NCI-H345 (cell line): ENCODE results near the gene ABCB11.
A peak's percentile ranks its signal among the peaks of the same experiment; 100 is the strongest.

ENCODE experiments used
- DNase-seq: peaks from one replicate; lab custom pipeline; 2025; lab: John Stamatoyannopoulos, UW

Gene ABCB11

DNA sequence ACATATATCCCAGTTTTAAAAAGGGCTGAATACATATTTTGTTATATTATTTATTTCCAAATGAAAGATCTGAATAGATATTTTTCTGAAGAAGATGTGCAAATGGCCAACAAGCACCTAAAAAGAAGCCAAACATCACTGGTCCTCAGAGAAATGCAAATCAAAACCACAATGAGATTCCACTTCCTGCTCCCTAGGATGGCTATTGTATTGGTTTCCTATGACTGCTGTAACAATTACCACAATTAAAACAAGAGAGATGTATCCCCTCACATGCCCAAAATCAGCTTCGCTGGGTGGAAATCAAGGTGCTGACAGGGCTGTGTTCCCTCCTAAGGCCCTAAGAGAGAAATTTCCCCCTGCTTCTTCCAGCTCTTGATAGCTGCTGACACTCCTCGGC, 23.2 kb downstream of the ABCB11 start:
- DNase-seq = no peak

DNA sequence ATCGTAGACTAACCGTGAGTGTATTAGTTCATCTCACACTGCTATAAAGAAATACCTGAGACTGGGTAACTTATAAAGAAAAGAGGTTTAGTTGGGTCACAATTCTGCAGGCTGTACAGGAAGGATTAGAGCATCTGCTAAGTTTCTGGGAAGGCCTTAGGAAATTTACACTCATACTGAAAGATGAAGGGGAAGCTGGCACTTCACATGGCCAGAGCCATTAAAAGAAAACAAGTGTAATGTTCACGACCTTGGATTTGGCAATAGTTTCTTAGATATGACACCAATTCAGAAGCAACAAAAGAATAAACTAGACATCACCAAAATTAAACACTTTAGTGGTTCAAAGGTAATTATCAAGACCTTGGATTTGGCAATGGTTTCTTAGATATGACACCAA, 23.8 kb downstream of the ABCB11 start:
- no peak for DNase-seq

DNA sequence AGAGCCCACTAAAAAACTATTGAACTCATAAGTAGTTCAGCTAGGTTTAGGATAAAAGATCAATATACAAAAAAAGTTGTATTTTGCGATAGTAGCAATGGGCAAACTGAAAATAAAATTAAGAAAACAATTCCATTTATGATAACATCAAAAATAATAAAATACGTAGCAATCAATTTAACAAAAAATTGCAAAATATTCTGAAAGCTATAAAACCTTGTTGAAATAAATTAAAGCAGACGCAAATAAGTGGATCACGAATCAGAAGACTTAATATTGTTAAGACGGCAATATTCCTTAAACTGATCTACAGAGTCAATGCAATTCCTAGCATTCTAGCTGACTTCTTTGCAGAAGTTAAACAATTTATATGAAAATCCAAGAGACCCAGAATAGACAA, 24.5 kb downstream of the ABCB11 start:
- DNase-seq = no peak

DNA sequence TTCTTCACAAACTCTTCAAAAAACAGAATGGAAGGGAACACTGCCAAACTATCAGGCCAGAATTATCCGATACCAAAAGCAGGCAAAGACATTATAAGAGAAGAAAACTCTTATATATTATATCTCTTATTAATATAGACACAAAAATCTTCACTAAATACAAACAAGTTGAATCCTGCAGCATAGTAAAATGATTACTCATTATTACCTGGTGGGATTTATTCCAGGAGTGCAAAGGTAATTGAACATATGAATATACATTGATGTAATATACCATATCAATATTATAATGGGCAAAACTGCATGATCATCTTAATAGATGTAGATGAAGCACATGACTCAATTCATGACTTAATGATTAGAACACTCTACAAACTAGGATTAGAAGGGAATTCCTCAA, 25.1 kb downstream of the ABCB11 start:
- DNase-seq = no peak

DNA sequence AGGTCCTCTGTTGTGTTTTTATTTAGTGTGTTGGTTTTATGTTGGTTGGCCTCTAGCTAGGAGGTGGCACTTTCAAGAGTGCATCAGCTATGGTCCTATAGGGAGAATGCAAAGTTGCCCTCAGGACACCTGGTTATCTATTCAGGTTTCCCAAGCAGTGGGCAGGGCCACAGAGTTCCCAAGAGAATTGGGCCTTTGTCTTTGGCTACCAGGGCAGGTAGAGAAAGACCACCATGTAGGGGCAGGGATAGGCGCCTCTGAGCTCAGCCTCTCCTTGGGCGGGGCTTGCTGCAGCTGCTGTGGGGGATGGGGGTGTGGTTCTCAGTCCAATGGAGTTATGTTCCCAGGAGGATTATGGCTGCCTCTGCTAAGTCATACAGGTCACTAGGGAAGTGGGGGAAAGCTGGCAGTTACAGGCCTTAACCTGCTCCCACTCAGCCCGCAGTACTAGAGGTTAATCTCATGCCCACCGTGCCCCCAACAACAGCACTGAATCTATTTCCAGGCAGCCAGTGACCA, 26.0 kb downstream of the ABCB11 start:
- DNase-seq = no peak

DNA sequence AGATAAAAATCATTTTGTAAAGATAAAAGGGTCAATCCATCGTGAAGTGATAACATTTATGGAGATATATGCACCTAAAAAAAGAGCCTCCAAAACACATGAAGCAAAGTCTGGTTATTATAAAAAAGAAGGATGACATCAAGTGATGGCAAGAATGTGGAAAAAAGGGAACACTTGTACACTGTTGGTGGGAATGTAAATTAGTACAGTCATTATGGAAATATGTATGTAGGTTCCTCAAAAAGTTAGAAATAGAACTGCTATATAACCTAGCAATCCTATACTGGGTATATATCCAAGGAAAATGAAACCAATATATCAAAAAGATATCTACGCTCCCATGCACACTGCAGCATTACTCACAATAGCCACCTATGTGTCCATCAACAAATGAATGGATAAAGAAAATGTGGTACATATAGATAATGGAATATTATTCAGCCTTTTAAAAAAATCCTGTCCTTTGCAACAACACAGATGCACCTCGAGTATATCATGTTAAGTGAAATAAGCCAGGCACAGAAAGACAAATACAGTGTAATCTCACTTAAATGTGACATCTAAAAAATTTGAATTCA, 28.9 kb downstream of the ABCB11 start:
- no peak for DNase-seq

DNA sequence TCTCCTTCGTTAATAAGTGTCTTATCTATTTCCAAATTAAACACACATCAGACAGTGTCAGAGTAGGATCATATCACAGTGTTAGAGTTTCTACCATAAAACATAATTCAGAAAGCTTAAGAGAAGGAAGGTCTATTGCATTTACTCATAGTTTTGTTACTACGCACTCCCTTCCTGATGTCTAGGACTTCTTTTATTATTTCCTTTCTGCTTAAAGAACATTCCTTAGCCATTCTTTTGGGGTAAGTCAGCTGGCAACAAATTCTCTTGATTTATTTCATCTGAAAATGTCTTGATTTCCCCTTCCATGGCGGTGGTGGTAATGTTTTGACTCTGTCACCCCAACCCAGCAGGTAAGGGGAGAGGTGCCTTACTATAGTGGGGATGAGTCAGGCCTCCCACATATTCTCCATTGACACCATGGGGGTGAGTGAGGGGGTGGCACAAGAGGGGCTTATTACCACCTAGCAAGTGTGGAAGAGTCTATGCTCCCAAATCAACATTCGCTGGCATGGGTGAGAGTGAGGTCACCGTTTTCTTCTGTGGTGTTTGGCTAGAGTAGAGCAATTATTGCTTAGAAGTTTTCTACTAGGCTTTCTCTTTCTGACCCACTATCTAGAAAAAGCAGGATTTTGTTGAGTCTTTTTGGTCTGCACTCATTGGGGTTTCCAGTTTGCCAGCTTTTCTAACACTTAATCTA, 29.9 kb downstream of the ABCB11 start:
- DNase-seq = no peak

DNA sequence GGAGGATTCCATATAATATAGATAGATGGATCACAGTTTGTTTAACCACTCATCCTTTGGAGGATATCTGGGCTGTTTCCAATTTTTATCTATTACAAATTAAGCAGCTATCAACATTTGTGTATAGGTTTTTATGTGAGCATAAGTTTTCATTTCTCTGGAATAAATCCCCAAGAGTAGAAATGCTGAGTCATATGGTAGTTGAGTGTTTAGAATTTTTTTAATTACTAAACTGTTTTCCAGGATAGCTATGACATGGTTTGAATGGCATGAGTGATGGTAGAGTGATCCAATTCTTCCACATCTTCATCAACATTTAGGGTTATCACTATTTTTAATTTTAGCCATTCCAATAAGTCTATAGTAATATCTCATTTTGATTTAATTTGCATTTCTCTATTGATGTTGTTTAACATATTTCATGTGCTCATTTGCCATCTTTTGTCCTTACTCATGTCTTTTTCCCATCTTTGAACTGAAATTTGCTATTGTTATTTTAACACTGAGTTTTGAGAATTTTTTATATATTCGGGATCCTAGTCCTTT, 31.4 kb downstream of the ABCB11 start:
- no peak for DNase-seq

DNA sequence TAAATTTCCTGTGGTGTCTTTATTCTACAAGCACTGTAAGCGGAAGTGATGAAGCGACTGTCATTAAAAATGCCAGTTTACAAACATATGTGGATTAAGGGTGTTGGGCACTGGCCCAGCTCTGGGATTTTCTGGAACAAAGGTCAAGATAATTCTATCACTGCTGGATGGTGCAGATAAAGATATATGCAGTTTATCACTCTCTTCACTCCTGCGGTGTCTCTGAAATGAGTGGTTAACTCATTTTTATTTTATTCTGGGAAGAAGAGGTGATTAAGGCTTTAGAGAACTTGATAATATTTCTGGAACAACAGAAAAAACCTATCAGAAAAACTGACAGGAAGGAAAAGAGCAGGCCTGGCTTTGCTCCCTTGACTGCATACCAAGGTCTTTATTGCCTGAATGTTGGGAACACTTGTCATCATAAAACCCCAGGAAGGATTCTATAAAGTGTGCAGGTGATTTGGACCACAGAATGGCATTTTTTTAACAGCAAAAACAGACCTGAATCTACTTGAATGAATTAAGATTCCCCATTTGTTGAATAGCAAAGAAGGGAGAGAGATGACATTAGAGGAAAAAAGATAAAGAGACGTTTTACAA, 32.4 kb downstream of the ABCB11 start:
- no peak for DNase-seq

DNA sequence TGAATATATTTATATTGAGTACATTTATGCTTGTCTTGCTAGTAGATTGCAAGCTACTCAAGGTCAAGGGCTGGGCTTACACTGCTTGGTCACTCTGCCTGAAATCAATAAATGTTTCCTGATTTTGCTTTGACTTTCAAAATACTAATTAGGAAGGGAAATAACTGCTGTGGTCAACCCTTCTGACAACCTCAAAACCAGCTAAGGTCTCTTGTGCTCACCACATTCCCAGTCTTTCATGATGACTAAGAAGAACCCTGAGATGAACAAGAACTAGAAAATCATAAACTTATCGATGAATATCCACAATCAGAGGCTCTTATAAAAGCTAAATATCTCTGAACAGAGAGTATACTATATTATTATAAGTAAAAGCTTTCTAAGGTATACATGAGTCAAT, 33.3 kb downstream of the ABCB11 start:
- DNase-seq = no peak

DNA sequence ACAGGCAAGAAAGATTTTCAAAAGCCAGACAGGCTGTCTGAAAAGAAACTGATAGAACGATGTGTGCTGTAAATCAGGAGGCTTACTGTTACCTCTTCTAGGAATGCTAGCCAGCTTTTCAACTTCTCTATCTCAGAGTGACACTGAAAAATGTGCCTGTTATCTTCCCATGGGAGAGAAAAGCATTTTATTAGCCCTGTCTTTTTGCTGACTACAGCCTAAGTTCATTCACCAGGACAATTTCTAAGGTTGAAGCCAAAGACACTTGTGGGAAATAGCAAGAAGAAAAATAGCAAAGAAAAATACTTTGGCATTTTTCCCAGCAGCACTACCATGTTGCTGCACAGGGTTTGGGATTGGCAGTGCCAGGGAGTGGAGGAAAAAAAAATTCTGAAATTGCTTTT, 34.0 kb downstream of the ABCB11 start:
- no peak for DNase-seq

DNA sequence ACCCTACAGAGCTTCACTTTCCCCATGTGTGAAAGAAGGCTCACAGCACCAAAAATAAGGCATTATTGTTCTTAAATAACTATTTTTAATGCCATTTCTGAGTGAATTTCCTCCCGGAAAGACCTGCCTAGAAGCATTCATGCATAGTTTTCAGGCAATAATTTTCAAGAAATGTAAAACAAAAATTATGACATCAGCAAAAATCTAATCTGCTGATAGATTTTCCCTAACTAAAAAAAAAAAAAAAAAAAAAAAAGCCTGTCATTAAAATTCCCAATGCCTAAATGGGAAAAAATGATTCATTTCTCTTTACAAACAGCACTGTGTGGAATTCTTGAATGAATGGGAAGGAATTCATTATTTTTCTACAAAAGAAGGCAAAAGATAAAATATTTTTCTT, 35.4 kb downstream of the ABCB11 start:
- no peak for DNase-seq

DNA sequence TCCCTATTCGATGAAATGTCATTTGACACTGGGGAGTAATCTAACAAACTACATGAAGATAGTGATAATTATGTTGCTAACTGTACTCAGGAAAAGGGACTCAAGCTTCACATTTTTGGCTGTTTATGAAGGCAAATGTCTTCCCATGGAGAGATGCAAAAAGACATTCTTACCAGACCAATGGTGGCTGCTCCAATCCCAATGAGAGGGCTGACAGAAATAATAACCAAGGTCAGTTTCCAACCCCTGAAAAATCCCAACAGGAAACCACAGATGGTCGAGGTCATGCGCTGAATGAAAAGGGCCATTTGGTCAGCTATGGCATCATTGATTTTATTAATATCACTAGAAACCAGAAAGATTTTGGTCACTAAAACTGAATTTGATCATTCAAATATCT, 37.6 kb downstream of the ABCB11 start:
- no peak for DNase-seq

DNA sequence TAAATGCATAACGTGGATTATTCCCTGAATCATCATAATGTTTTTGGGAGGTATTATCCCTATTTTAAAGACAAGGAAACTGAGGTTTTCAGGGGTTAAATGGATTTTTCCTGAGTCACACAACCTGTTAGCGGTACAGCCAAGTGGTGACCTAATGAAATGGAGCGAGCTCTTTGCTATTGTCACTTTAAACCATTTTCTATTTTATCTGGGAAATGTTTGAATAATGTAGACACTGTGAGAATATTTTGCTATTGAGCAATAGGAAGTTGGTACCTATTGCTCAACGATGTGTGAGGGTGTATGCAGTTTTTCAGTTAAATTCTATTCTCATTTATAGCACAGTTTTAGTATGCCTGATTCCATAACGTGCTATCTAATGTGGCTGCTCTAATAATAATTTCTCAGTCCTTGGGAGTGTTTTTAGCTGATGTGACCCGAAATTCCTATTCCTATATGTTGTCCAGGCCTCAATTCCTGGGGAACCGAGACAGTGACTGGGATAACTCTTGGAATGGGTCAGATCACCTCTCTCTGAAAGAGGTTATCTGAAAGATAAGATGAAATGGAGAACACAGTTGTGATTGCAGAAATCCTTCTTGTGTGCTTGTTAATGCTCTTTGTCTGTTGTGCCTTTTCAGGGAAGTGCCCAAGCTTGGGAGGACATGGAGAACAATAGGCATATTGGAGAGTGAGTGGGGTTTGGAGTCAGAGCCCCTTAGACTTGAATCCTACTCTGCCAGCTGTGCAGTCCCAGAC, 38.4 kb downstream of the ABCB11 start:
- no peak for DNase-seq

DNA sequence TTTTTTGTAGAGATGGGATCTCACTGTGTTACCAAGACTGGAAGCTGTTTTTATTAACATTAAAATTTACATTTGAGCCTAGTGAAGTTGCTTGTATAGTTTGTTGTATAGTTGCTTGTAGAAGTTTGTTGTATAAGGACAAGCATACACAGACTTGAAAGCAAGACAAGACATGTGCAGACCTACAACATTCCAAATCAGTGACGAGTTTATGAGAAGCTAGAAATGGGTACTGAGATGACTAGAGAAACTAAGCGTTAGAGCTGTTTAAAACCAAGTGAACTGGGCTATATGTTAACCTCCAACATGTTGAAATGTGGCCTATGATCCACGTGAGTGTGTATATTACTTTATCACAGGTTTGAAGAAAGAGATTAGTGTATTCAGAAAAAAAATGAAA, 39.1 kb downstream of the ABCB11 start:
- no peak for DNase-seq

DNA sequence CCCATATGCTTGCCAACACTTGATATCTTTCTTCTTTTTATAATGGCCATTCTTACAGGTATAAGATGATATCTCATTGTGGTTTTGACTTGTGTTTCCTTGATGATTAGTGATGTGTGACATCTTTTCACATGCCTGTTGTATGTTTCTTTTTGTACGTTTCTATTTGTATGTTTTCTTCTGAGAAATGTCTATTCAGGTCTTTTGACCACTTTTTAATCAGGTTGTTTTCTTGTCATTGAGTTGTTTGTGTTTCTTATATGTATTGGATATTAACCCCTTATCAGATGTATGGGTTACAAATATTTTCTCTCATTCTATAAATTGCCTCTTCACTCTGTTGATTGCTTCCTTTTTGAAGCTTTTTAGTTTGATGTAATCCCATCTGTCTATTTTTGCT, 42.4 kb downstream of the ABCB11 start:
- DNase-seq = no peak

DNA sequence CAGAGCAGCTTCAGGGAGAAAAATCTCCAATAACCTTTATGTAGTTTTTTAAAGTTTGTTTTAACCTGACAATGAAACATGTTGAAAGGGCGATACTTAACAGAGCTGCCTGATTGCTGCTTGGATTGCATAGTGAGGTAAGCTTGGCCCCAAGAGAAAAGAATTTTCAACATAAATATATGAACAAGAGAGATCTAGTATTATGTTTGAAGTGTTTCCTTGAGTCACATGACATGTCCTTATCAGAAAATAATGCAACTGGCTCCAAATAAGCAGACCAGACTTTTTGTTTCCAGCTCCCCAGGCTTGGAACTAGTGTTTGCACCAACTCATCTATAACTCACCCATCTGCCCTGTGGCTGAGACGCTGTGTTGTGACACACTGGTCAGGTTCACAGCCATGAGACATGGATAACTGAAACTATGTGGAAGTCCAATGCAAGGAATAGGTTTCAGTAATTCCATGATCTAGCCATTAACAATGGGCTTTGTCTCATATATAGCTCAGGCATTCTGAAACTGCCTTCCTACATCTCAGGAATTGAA, 44.7 kb downstream of the ABCB11 start:
- no peak for DNase-seq

DNA sequence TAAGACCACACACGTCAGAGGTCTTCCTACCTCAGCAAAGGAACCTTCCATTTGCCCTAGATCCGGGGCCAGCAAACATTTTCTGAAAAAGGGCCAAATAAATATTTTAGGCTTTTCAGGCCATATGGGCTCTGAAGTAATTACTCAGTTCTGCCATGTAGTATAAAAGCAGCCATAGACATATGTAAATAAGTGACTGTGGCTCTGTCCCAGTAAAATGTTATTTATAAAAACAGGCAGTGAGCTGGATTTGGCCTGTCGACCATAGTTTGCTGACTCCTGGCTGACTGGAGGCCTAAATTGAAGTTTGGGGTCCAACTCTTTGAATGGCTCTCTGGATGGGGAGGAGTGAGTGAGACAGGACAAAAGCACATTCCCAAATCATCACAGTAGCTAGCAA, 49.5 kb downstream of the ABCB11 start:
- DNase-seq = no peak

DNA sequence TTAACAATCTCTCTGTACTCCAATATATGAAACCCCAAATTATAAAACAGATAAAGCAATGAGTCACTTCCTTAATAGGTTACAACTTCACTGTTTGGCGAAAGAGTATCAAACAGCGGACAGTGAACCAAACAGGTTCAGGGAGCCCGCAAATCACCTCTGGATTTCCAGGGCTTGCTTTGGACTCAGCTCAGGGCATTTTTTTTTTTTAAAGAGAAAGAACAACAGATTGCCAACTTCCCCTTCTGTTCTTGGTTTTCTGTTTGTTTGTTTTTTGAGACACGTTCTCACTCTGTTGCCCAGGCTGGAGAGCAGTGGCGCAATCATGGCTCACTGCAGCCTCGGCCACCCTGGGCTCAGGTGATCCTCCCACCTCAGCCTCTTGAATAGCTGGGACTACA, 52.7 kb downstream of the ABCB11 start:
- DNase-seq = no peak

DNA sequence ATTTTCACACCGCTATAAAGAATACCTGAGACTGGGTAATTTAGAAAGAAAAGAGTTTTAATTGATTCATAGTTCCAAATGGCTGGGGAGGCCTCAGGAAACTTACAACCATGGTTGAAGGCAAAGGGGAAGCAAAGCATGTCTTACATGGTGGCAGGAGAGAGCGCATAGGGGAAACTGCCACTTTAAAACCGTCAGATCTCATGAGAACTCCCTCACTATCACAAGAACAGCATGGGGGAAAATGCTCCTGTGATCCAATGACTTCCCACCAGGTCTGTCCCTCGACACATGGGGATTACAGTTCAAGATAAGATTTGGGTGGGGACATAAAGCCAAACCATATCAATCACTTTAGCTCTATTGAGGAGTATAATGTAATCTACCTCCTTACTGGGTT, 53.5 kb downstream of the ABCB11 start:
- no peak for DNase-seq

DNA sequence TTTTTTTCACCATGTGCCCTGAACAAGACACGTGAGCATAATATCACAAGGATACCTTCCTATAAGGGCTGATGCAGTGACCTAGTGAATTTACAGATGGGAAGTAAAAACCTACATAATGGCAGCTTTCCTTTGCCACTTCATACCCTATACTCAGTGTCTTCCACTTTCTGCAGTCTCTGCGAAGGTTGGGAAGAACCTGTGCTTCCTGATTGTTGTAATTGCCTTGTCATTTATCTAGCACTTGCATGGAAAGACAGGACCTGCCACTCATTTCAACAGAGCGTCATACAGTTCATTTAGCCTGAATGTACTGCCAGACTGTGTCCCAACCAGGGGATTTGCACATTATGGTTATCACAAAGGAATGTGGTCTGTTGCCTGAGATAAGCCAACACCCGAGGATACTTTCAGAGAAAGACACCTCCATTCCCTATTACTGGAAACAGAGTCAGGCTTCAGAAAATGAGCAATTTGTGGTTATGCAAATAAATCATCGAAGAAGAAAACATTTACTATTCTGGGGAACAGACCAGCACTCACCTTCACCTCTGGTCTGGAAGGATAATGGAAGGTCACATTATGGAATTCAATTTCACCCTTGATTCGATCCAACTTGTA, 55.0 kb downstream of the ABCB11 start:
- DNase-seq = peak; percentile 47

DNA sequence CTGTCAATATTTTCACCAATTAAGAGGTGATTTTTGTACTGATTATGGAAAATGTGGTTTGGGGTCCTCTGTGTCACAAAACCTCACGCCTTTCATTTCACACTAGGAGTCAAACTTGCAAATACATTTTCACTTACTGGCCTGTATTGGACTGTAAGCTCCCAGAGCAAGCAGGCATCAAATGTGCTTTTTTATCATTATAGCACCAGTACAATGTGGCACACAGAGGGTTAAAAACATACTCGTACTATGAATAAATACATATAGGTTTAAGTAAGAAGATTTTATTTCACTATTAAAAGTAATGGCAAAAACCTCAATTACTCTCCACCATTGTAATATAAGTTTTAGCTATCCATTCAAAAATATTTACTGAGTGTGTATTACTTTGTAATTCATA, 56.7 kb downstream of the ABCB11 start:
- DNase-seq = no peak
